Measurements from ENCODE around the gene SLC13A3. TPM values are rescaled to one million over a fixed set of nuclear protein-coding genes. Genes with fewer than 3 reads are reported as not detected.

SLC13A3 gene
- total and polyA plus RNA-seq, 2 donors (not counting 3 experiments of a cell fraction or from before 2014, with no cell fraction given) = 0.11 to 0.40 TPM

GRCh38 chr20:46559001-46559400 lies 92.3 kb downstream of the SLC13A3 start:
- TF ChIP-seq POLR2A (IDR thresholded peaks at IDR 0.05; ENCODE audit: low read depth, low read length) (no peak), GATA2 (IDR thresholded peaks at IDR 0.05; ENCODE audit: insufficient read depth, insufficient read length, low read depth, low read length) (no peak), CTCF (IDR thresholded peaks at IDR 0.05; ENCODE audit: extremely low read depth in 1 of 2, insufficient read depth in 1 of 2, low read depth in 1 of 2, low read length in 2 of 2) (no peak), MYC (IDR thresholded peaks at IDR 0.05; ENCODE audit: low read depth, low read length) (no peak), MAX (IDR thresholded peaks at IDR 0.05; ENCODE audit: insufficient read depth, insufficient read length) (no peak), POLR2AphosphoS5 (IDR thresholded peaks at IDR 0.05; ENCODE audit: insufficient read depth, low read depth, low read length) (no peak), FOS (IDR thresholded peaks at IDR 0.05; ENCODE audit: borderline replicate concordance, insufficient read depth, low read length) (no peak), JUN (IDR thresholded peaks at IDR 0.05; ENCODE audit: borderline replicate concordance, insufficient read depth, insufficient read length, low read depth) (no peak), EZH2 (IDR thresholded peaks at IDR 0.05; ENCODE audit: borderline replicate concordance, low read depth, low read length, severe bottlenecking) (no peak)
- no peak for DNase-seq (ENCODE audit: low read depth, low spot score)
- peak overlapping the region; percentile 55 for H2AFZ ChIP-seq (ENCODE audit: low read depth, low read length)
- no peaks in the 10 kb centered on the region for H3K79me2 ChIP-seq (ENCODE audit: control insufficient read depth, insufficient read depth, low read length)
- H3K27me3 ChIP-seq (ENCODE audit: control insufficient read depth in 2 of 2, insufficient read depth in 2 of 2, low read length in 2 of 2) = no peaks in the 10 kb centered on the region
- no TSS peak for BruUV-seq (replicated peaks)
- H3K9me1 ChIP-seq (replicated peaks; ENCODE audit: control insufficient read depth, extremely low read depth, insufficient read depth, low read length) = no peaks in the 10 kb centered on the region
- H3K27ac ChIP-seq (ENCODE audit: insufficient read depth, low read depth, low read length) = peak overlapping the region; percentile 21
- H3K9ac ChIP-seq (replicated peaks; ENCODE audit: extremely low read depth, insufficient read depth, low read length) = no peak overlapping the region
- no peak for FAIRE-seq
- H3K9me3 ChIP-seq (replicated peaks; ENCODE audit: control insufficient read depth, insufficient read depth, low read length) = no peaks in the 10 kb centered on the region
- no peak overlapping the region for H3K4me3 ChIP-seq (replicated peaks in 1 of 3; ENCODE audit: insufficient read depth in 1 of 3, low read depth in 1 of 3, low read length in 3 of 3)
- peaks cover 11% of the 10 kb centered on the region for H3K4me1 ChIP-seq (ENCODE audit: control insufficient read depth, extremely low read depth, insufficient read depth, low read length)
- H3K36me3 ChIP-seq (ENCODE audit: control insufficient read depth in 2 of 2, extremely low read depth in 1 of 2, insufficient read depth in 2 of 2, low read length in 2 of 2) = no peaks in the 10 kb centered on the region
- no peaks in the 10 kb centered on the region for H4K20me1 ChIP-seq (replicated peaks; ENCODE audit: control insufficient read depth, extremely low read depth, insufficient read depth, low read length)
- POLR2A ChIA-PET = interaction anchor here (0.9 to 1.7 kb wide), 3 partner anchors 10 to 130 kb away, joined by 3 to 8 read pairs (median 4); partner anchors contain the start of gene TP53RK
- CTCF ChIA-PET = interaction anchor here (0.9 to 2.3 kb wide), 7 partner anchors 9 to 136 kb away, joined by 3 to 11 read pairs (median 5); partner anchors contain the start of gene TP53RK
- H3K4me2 ChIP-seq (ENCODE audit: insufficient read depth, low read length) = no peak overlapping the region
- intact Hi-C loops (cut with micrococcal nuclease) = no loop called here
- dilution Hi-C loops (cut with MboI; ENCODE audit: extremely low pct_ligation_motif_present, low sequenced_read_pairs) = no loop called here
